CD14-positive monocyte (primary cell): ENCODE data around the gene ENOSF1. TPM values are rescaled to one million over a fixed set of nuclear protein-coding genes. Genes with fewer than 3 reads are reported as not detected.
A peak's percentile ranks its signal among the peaks of the same experiment; 100 is the strongest.

Experiments used
- DNase-seq, 3 donors: peaks; one replicate each; pipeline ENCODE4 v3.0.0-alpha.2; 2011 to 2022
- H2AFZ ChIP-seq: 2 replicates; pipeline ENCODE4 v1.6.0; 2012; ENCODE audit warnings: mild to moderate bottlenecking, low read depth, low read length, inconsistent platforms; ENCODE audit not compliant: insufficient read depth, poor library complexity, severe bottlenecking
- H3K27ac ChIP-seq, 2 donors: 1 replicate in 1 of 2; 2 replicates in 1 of 2; pipeline ENCODE4 v1.5.1; 2012 to 2013; ENCODE audit warnings: low read length in 2 of 2, control low read depth in 1 of 2, inconsistent platforms in 1 of 2, low read depth in 1 of 2, mild to moderate bottlenecking in 1 of 2
- H3K27me3 ChIP-seq, 2 donors: one replicate each; pipeline versions ENCODE4 v1.6.0 to v1.6.1; 2011 to 2013; ENCODE audit warnings: low read length in 2 of 2; ENCODE audit not compliant: control insufficient read depth in 2 of 2, insufficient read depth in 2 of 2
- H3K36me3 ChIP-seq, 2 donors: replicated peaks in 1 of 2; 1 replicate in 1 of 2; 2 replicates in 1 of 2; pipeline versions ENCODE4 v1.5.1 to v1.6.1; 2012 to 2013; ENCODE audit warnings: low read length in 2 of 2, control low read depth in 1 of 2, inconsistent platforms in 1 of 2, mild to moderate bottlenecking in 1 of 2; ENCODE audit not compliant: insufficient read depth in 2 of 2, control insufficient read depth in 1 of 2
- H3K4me1 ChIP-seq, 2 donors: 1 replicate in 1 of 2; 2 replicates in 1 of 2; pipeline versions ENCODE4 v1.5.1 to v1.6.1; 2012 to 2013; ENCODE audit warnings: low read length in 2 of 2, control low read depth in 1 of 2, inconsistent platforms in 1 of 2, mild to moderate bottlenecking in 1 of 2, moderate library complexity in 1 of 2; ENCODE audit not compliant: insufficient read depth in 2 of 2, control insufficient read depth in 1 of 2
- H3K4me2 ChIP-seq: replicated peaks from 2 replicates; pipeline ENCODE3; 2012; ENCODE audit warnings: low read length, moderate library complexity, mild to moderate bottlenecking; ENCODE audit not compliant: poor library complexity, severe bottlenecking; ENCODE audit errors: extremely low read depth
- H3K4me3 ChIP-seq, 3 experiments: fragments of 200-600 bp in 1 of 3; sonication (generic) in 1 of 3; replicated peaks in 1 of 3; 1 replicate in 2 of 3; 2 replicates in 1 of 3; pipeline ENCODE4 v1.5.1; 2011 to 2013; ENCODE audit warnings: low read length in 3 of 3, mild to moderate bottlenecking in 3 of 3, control low read depth in 2 of 3, low read depth in 2 of 3, inconsistent platforms in 1 of 3, moderate library complexity in 1 of 3
- H3K79me2 ChIP-seq: 2 replicates; pipeline ENCODE4 v1.6.0; 2012; ENCODE audit warnings: mild to moderate bottlenecking, control low read depth, inconsistent platforms, low read length, moderate library complexity; ENCODE audit not compliant: insufficient read depth
- H3K9ac ChIP-seq: 2 replicates; pipeline ENCODE4 v1.6.0; 2017; ENCODE audit warnings: low read length, mild to moderate bottlenecking; ENCODE audit not compliant: insufficient read depth, poor library complexity, severe bottlenecking
- H3K9me3 ChIP-seq, 2 donors: replicated peaks in 1 of 2; 1 replicate in 1 of 2; 2 replicates in 1 of 2; pipeline versions ENCODE4 v1.5.1 to v1.6.1; 2012 to 2013; ENCODE audit warnings: low read length in 2 of 2, control low read depth in 1 of 2; ENCODE audit not compliant: control insufficient read depth in 1 of 2, insufficient read depth in 1 of 2
- H4K20me1 ChIP-seq: 2 replicates; pipeline ENCODE4 v1.6.0; 2012; ENCODE audit warnings: mild to moderate bottlenecking, low read length, control low read depth, moderate library complexity; ENCODE audit not compliant: insufficient read depth
- H3K27ac Mint-ChIP-seq, 7 donors: one replicate each; pipeline ENCODE4 v1.8.0; 2020; ENCODE audit warnings: mild to moderate bottlenecking in 7 of 7, mixed read lengths in 7 of 7, moderate library complexity in 6 of 7, inconsistent platforms in 2 of 7
- H3K27me3 Mint-ChIP-seq, 3 donors: one replicate each; pipeline ENCODE4 v1.8.0; 2021 to 2022; ENCODE audit warnings: low read depth in 3 of 3, mild to moderate bottlenecking in 3 of 3, mixed read lengths in 3 of 3, moderate library complexity in 3 of 3, inconsistent platforms in 1 of 3
- H3K36me3 Mint-ChIP-seq, 2 donors: one replicate each; pipeline ENCODE4 v1.8.0; 2020; ENCODE audit warnings: mixed read lengths in 2 of 2, inconsistent platforms in 1 of 2, mild to moderate bottlenecking in 1 of 2
- H3K4me1 Mint-ChIP-seq: one replicate; pipeline ENCODE4 v1.8.0; 2020; ENCODE audit warnings: mild to moderate bottlenecking, mixed read lengths
- H3K4me3 Mint-ChIP-seq, 2 donors: one replicate each; pipeline ENCODE4 v1.8.0; 2020; ENCODE audit warnings: mild to moderate bottlenecking in 2 of 2, mixed read lengths in 2 of 2, moderate library complexity in 1 of 2
- H3K9me3 Mint-ChIP-seq, 7 donors: one replicate each; pipeline ENCODE4 v1.8.0; 2020 to 2022; ENCODE audit warnings: mixed read lengths in 7 of 7, mild to moderate bottlenecking in 6 of 7, moderate library complexity in 6 of 7, inconsistent platforms in 2 of 7
- WGBS: methylation state at CpG from one replicate; pipeline ENCODE4 v1.1.5; 2013; ENCODE audit warnings: missing lambda C conversion rate; ENCODE audit not compliant: insufficient coverage; 5-methylcytosine and 5-hydroxymethylcytosine counted together
- intact Hi-C, 2 donors: fragments of 100-400 bp; cut with micrococcal nuclease; formaldehyde crosslinking; loops; one replicate each; pipeline versions ENCODE4 v1.15.0 to v1.15.1; 2023
- polyA plus RNA-seq, 3 donors: library from polyadenylated mRNA; depleted of rRNA in 1 of 3; unstranded in 2 of 3; stranded (reverse) in 1 of 3; fragments of 300-500 nt in 2 of 3; fragments of >200 nt in 1 of 3; fragmentation: Illumina TruSeq in 2 of 3; gene quantifications; 1 replicate in 2 of 3; 2 replicates in 1 of 3; pipeline ENCODE4 v1.2.3, GENCODE V29; 2012 to 2021
- TF ChIP-seq, protein P1 (sequence below): fragments of 200-600 bp; IDR thresholded peaks from one replicate; pipeline ENCODE4 v1.8.0; 2022; ENCODE audit warnings: antibody characterized with exemption, mild to moderate bottlenecking

Gene ENOSF1
- polyA plus RNA-seq, 3 donors = 2.2 to 11.6 (median 2.3) TPM

DNA sequence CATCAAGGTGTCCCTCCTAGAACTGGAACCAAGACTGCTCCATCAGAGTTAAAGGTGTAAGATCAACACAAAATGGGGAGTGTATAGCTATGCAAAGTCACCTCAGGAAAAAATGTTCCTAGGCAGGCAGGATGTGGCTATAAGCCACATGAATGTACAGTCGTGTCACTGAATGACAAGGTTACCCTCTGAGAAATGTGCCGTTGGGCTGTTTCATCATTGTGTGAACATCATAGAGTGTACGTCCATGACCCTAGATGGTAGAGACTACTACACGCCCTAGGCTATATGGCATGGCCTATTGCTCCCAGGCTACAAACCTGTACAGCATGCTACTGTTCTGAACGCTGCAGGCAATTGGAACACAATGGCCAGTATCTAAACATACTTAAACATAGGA lies 30.4 kb downstream of the ENOSF1 start:
- Histone ChIP-seq H2AFZ (no peak overlapping the region), H3K27ac (no peak overlapping the region), H4K20me1 (no peaks in the 10 kb centered on the region), H3K27me3 (no peaks in the 10 kb centered on the region), H3K36me3 (peaks cover 2 to 31% of the 10 kb centered on the region in 2 donors), H3K9me3 (no peaks in the 10 kb centered on the region), H3K79me2 (no peaks in the 10 kb centered on the region), H3K4me1 (no peaks in the 10 kb centered on the region), H3K4me2 (no peak overlapping the region), H3K4me3 (no peak overlapping the region), H3K9ac (no peak overlapping the region)
- Mint-ChIP-seq H3K36me3 (peaks cover 32 to 33% of the 10 kb centered on the region in 2 donors), H3K27ac (peak overlapping the region in 1 of 7 donors; percentile 47), H3K9me3 (no peaks in the 10 kb centered on the region), H3K4me1 (no peaks in the 10 kb centered on the region), H3K4me3 (no peak overlapping the region), H3K27me3 (no peaks in the 10 kb centered on the region)
- intact Hi-C loops = no loop called here
- DNase-seq = no peak
- TF ChIP-seq, protein P1, sequence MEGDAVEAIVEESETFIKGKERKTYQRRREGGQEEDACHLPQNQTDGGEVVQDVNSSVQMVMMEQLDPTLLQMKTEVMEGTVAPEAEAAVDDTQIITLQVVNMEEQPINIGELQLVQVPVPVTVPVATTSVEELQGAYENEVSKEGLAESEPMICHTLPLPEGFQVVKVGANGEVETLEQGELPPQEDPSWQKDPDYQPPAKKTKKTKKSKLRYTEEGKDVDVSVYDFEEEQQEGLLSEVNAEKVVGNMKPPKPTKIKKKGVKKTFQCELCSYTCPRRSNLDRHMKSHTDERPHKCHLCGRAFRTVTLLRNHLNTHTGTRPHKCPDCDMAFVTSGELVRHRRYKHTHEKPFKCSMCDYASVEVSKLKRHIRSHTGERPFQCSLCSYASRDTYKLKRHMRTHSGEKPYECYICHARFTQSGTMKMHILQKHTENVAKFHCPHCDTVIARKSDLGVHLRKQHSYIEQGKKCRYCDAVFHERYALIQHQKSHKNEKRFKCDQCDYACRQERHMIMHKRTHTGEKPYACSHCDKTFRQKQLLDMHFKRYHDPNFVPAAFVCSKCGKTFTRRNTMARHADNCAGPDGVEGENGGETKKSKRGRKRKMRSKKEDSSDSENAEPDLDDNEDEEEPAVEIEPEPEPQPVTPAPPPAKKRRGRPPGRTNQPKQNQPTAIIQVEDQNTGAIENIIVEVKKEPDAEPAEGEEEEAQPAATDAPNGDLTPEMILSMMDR = no peak
- 42% methylated on average over 5 of the region's 5 CpGs for WGBS

DNA sequence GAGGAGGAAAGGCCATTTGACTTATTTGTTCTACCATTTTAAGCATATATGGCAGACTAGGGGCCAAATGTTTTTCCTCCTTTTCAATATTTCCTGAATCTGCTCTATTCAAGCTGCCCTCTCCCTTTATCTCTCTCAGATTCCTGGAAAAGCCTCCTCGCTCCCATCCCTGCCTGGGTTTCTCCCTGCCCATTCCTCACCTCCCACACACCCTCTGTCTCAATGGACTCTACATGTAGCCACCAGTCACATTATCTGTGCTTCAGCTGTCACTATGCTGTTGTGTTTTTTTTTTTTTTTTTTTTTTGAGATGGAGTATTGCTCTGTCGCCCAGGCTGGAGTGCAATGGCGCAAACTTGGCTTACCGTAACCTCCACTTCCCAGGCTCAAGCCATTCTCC lies 32.0 kb downstream of the ENOSF1 start:
- no peaks in the 10 kb centered on the region for H3K4me1 Mint-ChIP-seq
- TF ChIP-seq, protein P1 = no peak
- no peak for DNase-seq
- H3K9me3 Mint-ChIP-seq = no peaks in the 10 kb centered on the region
- Histone ChIP-seq H3K4me1 (no peaks in the 10 kb centered on the region), H3K9me3 (no peaks in the 10 kb centered on the region), H3K4me2 (no peak overlapping the region), H4K20me1 (no peaks in the 10 kb centered on the region), H3K36me3 (peaks cover 4 to 38% of the 10 kb centered on the region in 2 donors), H3K79me2 (no peaks in the 10 kb centered on the region), H3K4me3 (no peak overlapping the region), H3K27me3 (no peaks in the 10 kb centered on the region), H3K9ac (no peak overlapping the region), H2AFZ (no peak overlapping the region), H3K27ac (no peak overlapping the region)
- peaks cover 39 to 44% of the 10 kb centered on the region in 2 donors for H3K36me3 Mint-ChIP-seq
- intact Hi-C loops = no loop called here
- no peaks in the 10 kb centered on the region for H3K27me3 Mint-ChIP-seq
- 100% methylated on average over 1 of the region's 4 CpGs for WGBS
- no peak overlapping the region for H3K4me3 Mint-ChIP-seq
- H3K27ac Mint-ChIP-seq = no peak overlapping the region
